Loucy (cell line): ENCODE data around the gene TUFT1.

ENCODE experiments used
- H2AFZ ChIP-seq: fragments of 200-600 bp; sonication (generic); 2 replicates; pipeline ENCODE4 v1.6.0; 2016; ENCODE audit warnings: antibody characterized with exemption, mild to moderate bottlenecking, low read length, moderate library complexity
- H3F3A ChIP-seq: fragments of 200-600 bp; 2 replicates; pipeline ENCODE4 v1.6.0; 2016; ENCODE audit warnings: antibody characterized with exemption, low read depth, mild to moderate bottlenecking
- H3K27me3 ChIP-seq: fragments of 200-600 bp; sonication (generic); 2 replicates; pipeline ENCODE4 v1.6.1; 2014; ENCODE audit warnings: low read length, mild to moderate bottlenecking; ENCODE audit not compliant: insufficient read depth, poor library complexity, severe bottlenecking
- H3K36me3 ChIP-seq: fragments of 200-600 bp; sonication (generic); 2 replicates; pipeline ENCODE4 v1.6.1; 2016; ENCODE audit warnings: low read length; ENCODE audit not compliant: insufficient read depth
- H3K4me1 ChIP-seq: fragments of 200-600 bp; sonication (generic); 2 replicates; pipeline ENCODE4 v1.5.1; 2014; ENCODE audit warnings: low read length, mild to moderate bottlenecking; ENCODE audit not compliant: insufficient read depth, poor library complexity, severe bottlenecking
- H3K4me2 ChIP-seq: fragments of 200-600 bp; sonication (generic); 2 replicates; pipeline ENCODE4 v1.6.0; 2014; ENCODE audit warnings: antibody characterized with exemption, low read length, low read depth, mild to moderate bottlenecking; ENCODE audit not compliant: poor library complexity, severe bottlenecking
- H3K4me3 ChIP-seq: fragments of 200-600 bp; sonication (generic); 2 replicates; pipeline ENCODE4 v1.5.1; 2014; ENCODE audit warnings: low read length, mild to moderate bottlenecking, mixed read lengths; ENCODE audit not compliant: poor library complexity, severe bottlenecking
- H3K79me2 ChIP-seq: fragments of 200-600 bp; sonication (generic); 2 replicates; pipeline ENCODE4 v1.6.1; 2014; ENCODE audit warnings: low read length; ENCODE audit not compliant: insufficient read depth
- H3K9ac ChIP-seq: fragments of 200-600 bp; sonication (generic); 2 replicates; pipeline ENCODE4 v1.6.0; 2014; ENCODE audit warnings: mild to moderate bottlenecking, low read depth, low read length, moderate library complexity; ENCODE audit not compliant: poor library complexity, severe bottlenecking
- H3K9me2 ChIP-seq: fragments of 200-600 bp; sonication (generic); replicated peaks from 2 replicates; pipeline ENCODE4 v1.6.1; 2016; ENCODE audit warnings: low read depth, low read length, mixed read lengths
- H3K9me3 ChIP-seq: fragments of 200-600 bp; sonication (generic); 2 replicates; pipeline ENCODE4 v1.6.1; 2014; ENCODE audit warnings: mild to moderate bottlenecking, antibody characterized with exemption, low read length, low read depth; ENCODE audit not compliant: insufficient read depth
- H4K20me1 ChIP-seq: fragments of 200-600 bp; sonication (generic); 2 replicates; pipeline ENCODE4 v1.6.0; 2014; ENCODE audit warnings: antibody characterized with exemption, low read length, mild to moderate bottlenecking; ENCODE audit not compliant: insufficient read depth, poor library complexity, severe bottlenecking
- CTCF ChIP-seq: fragments of 200-600 bp; sonication (generic); conservative IDR thresholded peaks from 2 replicates; pipeline ENCODE4 v1.5.1; 2014; ENCODE audit warnings: mild to moderate bottlenecking, antibody characterized with exemption, low read length
- EZH2phosphoT487 ChIP-seq: fragments of 200-600 bp; IDR thresholded peaks from 2 replicates; pipeline ENCODE4 v1.6.1; 2018; ENCODE audit warnings: antibody characterized with exemption, mild to moderate bottlenecking, moderate library complexity, borderline replicate concordance

The TUFT1 gene

GRCh38 chr1:151516031-151516511 lies 24.0 kb upstream of the TUFT1 start:
- H3F3A ChIP-seq, result no peaks in the 10 kb centered on the region
- no peak overlapping the region for H3K9ac ChIP-seq
- H3K79me2 ChIP-seq, result no peaks in the 10 kb centered on the region
- TF ChIP-seq EZH2phosphoT487, result no peak
- no peak for TF ChIP-seq CTCF
- no peak overlapping the region for H3K4me2 ChIP-seq
- H3K4me3 ChIP-seq, result no peak overlapping the region
- H3K9me3 ChIP-seq, result no peaks in the 10 kb centered on the region
- H3K9me2 ChIP-seq, result no peaks in the 10 kb centered on the region
- no peaks in the 10 kb centered on the region for H3K27me3 ChIP-seq
- H2AFZ ChIP-seq, result no peak overlapping the region
- H4K20me1 ChIP-seq, result no peaks in the 10 kb centered on the region
- H3K4me1 ChIP-seq, result peaks cover 28% of the 10 kb centered on the region
- no peaks in the 10 kb centered on the region for H3K36me3 ChIP-seq

GRCh38 chr1:151518431-151518830 lies 21.7 kb upstream of the TUFT1 start:
- H3K79me2 ChIP-seq, result no peaks in the 10 kb centered on the region
- H3K4me1 ChIP-seq, result peaks cover 6% of the 10 kb centered on the region
- H2AFZ ChIP-seq, result no peak overlapping the region
- no peaks in the 10 kb centered on the region for H3K9me3 ChIP-seq
- no peaks in the 10 kb centered on the region for H4K20me1 ChIP-seq
- H3K36me3 ChIP-seq, result no peaks in the 10 kb centered on the region
- no peak overlapping the region for H3K4me3 ChIP-seq
- H3K27me3 ChIP-seq, result no peaks in the 10 kb centered on the region
- TF ChIP-seq EZH2phosphoT487, result no peak
- TF ChIP-seq CTCF, result no peak
- no peak overlapping the region for H3K4me2 ChIP-seq
- H3K9me2 ChIP-seq, result no peaks in the 10 kb centered on the region
- no peaks in the 10 kb centered on the region for H3F3A ChIP-seq
- no peak overlapping the region for H3K9ac ChIP-seq

GRCh38 chr1:151518936-151519335 lies 21.2 kb upstream of the TUFT1 start:
- Histone ChIP-seq H3F3A (no peaks in the 10 kb centered on the region), H3K4me3 (no peak overlapping the region), H3K9me2 (no peaks in the 10 kb centered on the region), H3K36me3 (no peaks in the 10 kb centered on the region), H3K4me2 (no peak overlapping the region), H3K79me2 (no peaks in the 10 kb centered on the region), H3K9me3 (no peaks in the 10 kb centered on the region), H2AFZ (no peak overlapping the region), H3K9ac (no peak overlapping the region), H3K4me1 (peaks cover 1% of the 10 kb centered on the region), H3K27me3 (no peaks in the 10 kb centered on the region), H4K20me1 (no peaks in the 10 kb centered on the region)
- no peak for TF ChIP-seq CTCF
- TF ChIP-seq EZH2phosphoT487, result no peak
